Ammon's horn (tissue), 1 donor: Measurements from ENCODE around the gene ERICH2.
A peak's percentile ranks its signal among the peaks of the same experiment; 100 is the strongest.

Experiments
- DNase-seq: peaks from one replicate; pipeline ENCODE4 v3.0.0-alpha.2; 2016; ENCODE audit warnings: low spot score

Gene ERICH2

GRCh38 chr2:170763232-170763631, 6.9 kb upstream of the ERICH2 start:
- DNase-seq, result no peak

GRCh38 chr2:170764880-170765261, 5.3 kb upstream of the ERICH2 start:
- no peak for DNase-seq

DNA sequence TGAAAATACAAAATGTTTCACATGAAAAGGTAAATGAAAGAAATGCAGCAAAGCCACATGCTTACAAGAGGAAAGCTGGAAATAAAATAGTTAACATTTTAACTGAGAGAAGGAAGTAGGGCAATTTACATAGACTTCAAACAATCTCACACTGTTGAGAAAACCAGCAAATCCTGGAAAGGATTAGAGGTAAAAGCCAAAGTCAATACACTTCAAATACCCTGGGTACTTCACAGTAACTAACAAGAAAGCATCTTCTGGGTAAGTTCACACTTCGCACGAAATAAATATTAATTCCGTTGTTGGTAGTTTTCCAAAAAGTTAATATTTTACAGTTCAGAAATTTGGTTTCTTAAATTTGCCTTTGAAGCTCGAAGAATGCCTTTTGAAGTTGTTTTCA, 3.5 kb upstream of the ERICH2 start:
- DNase-seq, result no peak

- peak; percentile 82 for DNase-seq
Observed at GRCh38 chr2:170770606-170771420, 635 bp downstream of the ERICH2 start.

DNA sequence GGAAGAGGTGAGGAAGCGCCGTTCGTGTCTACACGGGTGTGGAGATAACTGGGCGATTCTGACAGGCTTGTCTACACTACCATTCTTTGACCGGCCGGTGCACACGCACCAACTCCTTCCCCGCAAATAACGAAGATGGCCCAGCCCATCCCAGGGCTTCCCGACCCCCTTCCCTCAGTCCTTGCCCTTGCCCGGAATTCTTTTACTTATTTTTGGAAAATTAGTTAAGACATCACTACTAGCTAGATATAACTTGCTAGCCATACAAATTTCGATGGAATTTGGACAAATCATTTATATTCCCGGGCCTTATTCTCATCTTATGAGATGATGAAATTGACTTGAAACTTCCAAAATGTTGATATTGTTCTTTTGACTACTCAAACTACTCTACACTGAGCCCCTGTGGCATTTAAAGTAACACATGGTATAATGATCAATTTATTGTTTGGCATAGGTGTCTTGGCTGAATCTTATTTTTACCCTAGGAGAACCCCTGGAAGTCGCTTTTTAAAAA, 1.3 kb downstream of the ERICH2 start:
- DNase-seq, result no peak

- no peak for DNase-seq
Observed at GRCh38 chr2:170772295-170772694, 2.1 kb downstream of the ERICH2 start.

DNA sequence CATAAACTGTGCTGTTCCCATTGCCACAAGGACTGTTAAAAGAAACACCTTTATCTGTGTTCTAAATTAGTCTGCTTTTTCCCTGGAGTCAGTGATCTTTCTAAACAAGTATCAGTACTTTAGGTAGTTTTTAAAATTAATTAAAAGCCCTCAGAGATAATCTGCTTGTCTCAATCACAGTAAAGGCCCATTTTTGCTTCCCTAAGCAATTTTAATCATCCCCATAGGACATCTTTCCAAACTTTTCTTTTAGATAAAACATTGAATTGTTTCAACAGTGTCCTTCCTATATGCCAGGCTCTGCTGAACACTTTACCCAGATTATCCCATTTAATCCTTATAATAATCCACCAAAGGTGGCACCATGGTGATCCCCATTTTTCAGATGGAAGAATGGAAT, 3.9 kb downstream of the ERICH2 start:
- DNase-seq, result no peak

DNA sequence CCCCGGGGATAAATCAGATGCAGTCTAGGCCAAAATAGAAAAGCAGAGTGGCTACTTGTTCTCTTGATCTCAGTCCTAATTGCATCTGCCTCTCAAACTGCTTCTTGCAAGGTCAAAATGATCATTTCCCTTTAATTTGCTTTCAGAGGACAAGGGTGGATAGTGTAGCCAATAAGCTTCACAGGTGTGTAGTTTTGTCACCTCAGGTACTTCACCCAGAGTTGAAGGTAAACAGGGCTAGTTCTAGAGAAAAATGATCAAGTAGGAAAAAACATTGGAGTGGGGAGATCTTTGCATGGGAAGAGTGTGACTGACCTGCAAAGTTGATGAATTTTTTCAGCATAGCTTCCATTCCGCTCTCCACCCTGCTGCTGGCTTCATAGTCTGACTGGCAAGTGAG, 8.7 kb downstream of the ERICH2 start:
- DNase-seq, result no peak

DNA sequence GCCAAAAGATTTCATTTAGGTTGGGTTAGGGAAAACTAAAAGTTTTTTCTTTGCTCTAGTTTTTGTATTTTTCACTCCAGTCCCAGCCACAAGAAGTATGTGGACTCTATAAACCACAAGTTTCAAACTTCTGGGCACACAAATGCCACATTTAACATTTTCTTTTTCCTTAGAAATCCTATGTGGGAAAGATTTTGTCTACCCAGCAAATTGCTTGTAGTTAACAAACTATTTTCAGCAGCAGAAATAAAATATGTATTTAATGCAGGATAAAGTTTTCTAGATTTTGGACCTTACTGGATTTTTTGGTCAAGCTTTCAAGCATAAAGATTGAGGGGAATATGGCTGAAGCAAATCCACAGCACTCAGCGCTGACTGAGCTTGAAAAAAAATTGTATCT, 9.1 kb downstream of the ERICH2 start:
- no peak for DNase-seq

DNA sequence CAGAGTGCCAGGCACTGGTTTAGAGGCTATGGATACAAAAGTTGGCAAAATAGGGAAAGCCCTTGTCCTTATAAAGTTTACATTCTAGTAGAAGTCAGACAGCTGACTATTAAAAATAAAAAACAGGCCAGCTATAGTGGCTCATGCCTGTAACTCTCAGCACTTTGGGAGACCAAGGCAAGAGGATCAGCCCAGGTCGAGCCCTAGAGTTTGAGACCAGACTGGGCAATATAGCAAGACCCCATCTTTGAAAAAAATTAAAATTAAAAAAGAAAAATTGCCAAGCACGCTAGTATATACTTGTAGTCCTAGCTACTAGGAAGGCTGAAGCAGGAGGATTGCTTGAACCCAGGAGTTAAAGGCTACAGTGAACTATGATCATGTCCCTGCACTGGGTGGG, 12.5 kb downstream of the ERICH2 start:
- no peak for DNase-seq

DNA sequence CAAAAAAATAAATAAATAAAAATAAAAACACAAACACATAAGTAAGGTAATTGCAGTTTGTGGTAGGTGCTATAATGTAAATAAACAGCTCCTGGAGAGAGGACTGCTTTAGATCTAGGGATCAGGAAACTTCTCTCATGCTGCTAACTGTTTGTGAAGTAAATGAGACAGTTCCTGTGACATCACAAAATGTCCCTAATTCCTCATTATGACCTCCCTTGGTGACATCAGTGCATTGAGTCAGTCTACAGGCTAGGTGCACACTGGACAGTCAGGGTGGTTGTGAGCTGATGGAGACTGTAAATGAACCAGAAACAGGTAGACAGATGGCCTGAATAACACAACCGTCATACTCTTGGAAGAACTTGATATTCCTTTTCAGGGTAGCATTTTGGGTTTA, 13.4 kb downstream of the ERICH2 start:
- no peak for DNase-seq

DNA sequence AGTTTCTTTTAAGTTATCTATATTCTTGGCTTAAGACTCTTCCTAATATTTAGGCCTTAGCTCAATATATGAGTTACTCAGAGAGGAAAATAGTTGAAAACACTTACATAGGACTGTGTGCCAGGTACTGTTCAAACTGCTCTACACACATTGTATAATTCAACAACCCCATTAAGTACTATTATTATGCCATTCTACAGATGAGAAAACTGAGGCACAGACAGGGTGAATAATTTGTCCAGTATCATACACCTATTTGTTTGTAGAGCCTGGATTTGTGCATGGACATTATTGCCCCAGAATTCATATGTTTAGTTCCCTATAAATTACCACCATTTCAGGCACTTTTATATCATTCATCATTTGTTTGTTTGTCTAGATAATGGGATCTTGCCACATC, 28.8 kb downstream of the ERICH2 start:
- DNase-seq, result no peak

- no peak for DNase-seq
Observed at GRCh38 chr2:170806548-170806947, 36.4 kb downstream of the ERICH2 start.

GRCh38 chr2:170812710-170813600, 42.8 kb downstream of the ERICH2 start:
- DNase-seq, result peak; percentile 85

DNA sequence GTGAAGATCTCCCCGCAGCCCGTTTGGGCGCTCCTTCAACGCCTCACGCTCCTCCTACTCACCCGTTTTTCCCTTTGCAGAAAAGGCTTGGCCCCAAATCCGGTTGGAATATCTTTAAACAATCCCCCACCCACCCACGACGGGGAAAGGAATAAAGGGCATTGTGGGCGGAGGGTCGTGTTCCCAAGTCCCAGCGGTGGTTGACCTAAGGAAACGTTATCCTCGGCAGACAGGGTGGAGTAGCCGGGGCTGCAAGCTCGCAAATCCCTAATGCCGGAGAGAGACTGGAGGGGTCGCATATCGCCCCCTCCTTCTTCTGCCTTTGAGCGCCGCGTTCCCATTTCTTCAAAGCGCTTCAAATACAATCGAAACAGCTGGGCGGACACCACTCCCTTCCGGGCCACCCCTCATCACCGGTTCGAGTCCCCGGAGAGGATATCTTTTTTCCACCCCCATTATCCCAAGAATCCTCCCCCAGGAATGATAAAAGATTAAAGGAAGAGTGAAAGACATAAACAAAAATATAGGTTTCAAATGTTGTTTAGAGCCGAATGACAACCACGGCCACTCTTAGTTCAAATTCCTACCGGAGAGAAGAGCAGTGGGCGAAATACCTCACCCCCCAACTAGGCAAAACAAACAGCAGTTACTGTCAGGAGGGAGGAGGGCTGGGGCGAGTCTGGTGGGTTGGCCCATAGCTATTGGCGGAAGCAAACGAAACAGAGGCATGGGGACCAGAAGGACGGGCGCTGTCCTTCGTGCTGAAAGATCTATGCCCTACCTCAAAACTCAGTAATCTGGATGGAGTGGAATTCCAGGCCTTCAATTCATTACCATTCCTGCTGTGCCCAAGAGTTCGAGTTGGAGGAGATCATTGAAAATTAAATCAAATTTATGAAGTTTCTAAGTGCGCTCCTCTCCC, 43.7 kb downstream of the ERICH2 start:
- no peak for DNase-seq

- DNase-seq, result no peak
Observed at GRCh38 chr2:170814533-170815230, 44.5 kb downstream of the ERICH2 start.

GRCh38 chr2:170815311-170815710, 45.1 kb downstream of the ERICH2 start:
- no peak for DNase-seq

DNA sequence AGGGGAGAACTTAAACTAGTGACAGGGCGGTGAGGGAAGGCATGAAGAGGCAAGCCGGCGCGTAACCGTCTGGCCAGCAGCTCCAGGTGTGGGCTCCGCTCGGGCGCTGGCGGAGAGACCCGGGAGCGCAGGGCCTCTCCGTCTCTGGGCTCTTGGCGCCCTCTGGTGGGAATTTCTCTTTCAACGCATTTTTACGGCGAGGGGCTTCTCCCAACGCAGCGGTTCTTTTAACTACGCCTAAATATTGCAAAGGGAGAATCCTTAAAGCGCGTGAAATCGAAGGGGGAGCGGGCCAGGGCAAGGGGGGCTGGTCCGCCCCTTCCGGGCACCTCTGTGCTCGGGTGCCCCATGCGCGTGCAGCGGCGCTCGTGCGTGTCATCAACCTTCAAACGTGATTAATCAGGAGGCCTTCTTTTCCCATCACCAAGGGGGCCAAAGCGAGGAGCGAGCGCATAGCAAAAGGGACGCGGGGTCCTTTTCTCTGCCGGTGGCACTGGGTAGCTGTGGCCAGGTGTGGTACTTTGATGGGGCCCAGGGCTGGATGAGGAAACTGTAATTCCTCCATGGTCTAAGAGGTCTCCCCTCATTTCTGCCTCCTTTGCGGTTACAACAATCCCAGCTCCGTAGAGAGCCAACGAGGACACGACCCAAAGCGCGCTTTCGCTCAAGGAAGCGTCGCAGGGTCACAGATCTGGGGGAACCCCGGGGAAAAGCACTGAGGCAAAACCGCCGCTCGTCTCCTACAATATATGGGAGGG, 45.7 kb downstream of the ERICH2 start:
- DNase-seq, result peak; percentile 54

DNA sequence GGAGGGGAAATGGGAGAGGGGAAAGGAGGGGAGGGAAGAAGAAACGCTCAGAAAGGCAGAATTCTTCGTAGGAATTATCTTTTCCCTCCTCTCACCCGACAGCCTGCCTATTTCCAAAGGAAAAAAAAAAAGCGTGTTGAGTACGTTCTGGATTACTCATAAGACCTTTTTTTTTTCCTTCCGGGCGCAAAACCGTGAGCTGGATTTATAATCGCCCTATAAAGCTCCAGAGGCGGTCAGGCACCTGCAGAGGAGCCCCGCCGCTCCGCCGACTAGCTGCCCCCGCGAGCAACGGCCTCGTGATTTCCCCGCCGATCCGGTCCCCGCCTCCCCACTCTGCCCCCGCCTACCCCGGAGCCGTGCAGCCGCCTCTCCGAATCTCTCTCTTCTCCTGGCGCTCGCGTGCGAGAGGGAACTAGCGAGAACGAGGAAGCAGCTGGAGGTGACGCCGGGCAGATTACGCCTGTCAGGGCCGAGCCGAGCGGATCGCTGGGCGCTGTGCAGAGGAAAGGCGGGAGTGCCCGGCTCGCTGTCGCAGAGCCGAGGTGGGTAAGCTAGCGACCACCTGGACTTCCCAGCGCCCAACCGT, 46.4 kb downstream of the ERICH2 start, which contains the start of gene GAD1:
GAD1 (plus strand) TSS at position 384 of the 589 bp plus-strand sequence. CDS start 1,705 bp downstream, outside the sequence.
- peak; percentile 52 for DNase-seq
